ENCODE measurements around the gene SHKBP1. TPM values are rescaled to one million over a fixed set of nuclear protein-coding genes. Genes with fewer than 3 reads are reported as not detected.

SHKBP1 gene
- polyA plus RNA-seq, 1 experiment = 59.0 TPM

GRCh38 chr19:40571005-40571318, 5.7 kb upstream of the SHKBP1 start:
- H3K4me3 ChIP-seq (ENCODE audit: low read depth, low read length) = no peak overlapping the region

DNA sequence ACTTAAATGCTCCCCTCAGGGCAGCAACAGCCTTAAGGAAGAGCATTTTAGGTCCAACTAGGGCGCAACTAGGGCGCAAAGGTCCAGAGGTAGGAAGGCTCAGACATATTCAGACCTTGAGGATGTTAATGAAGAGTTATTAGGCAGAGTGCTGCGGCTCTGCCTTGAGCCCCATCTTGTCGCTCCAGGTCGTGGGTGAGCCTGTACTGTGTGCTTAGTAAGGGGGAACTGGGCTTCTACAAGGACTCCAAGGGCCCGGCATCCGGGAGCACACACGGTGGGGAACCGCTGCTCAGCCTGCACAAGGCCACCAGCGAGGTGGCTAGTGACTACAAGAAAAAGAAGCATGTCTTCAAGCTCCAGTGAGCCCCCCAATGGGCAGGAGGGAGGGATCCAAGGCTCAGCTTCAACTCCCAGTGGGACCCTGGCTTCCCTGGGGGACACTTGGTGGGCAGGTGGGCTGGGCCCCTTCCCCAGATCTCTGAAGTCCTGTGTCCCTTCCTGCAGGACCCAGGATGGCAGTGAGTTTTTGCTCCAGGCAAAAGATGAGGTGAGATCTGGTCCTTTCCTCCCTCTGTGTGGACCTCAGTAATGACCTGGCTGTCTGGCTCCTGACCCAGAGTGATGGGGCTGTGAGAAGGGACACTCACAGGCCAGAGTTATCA, 4.7 kb upstream of the SHKBP1 start:
- no peak for DNase-seq (ENCODE audit: low read depth)
- no peaks in the 10 kb centered on the region for H3K36me3 ChIP-seq (ENCODE audit: control insufficient read depth, insufficient read depth, low read length)
- POLR2A ChIA-PET = no interaction called here
- TF ChIP-seq CTCF (IDR thresholded peaks at IDR 0.05; ENCODE audit: insufficient read depth, low read depth, low read length) = no peak
- H3K27me3 ChIP-seq (ENCODE audit: control insufficient read depth, insufficient read depth, low read length) = 0 out of 2 replicates have a peak, but pooled peaks cover under 1% of the 10 kb centered on the region
- CTCF ChIA-PET = interaction anchor here (1.2 to 2.1 kb wide), 6 partner anchors 12 to 73 kb away, joined by 3 to 6 read pairs (median 6); no protein-coding TSS in a partner anchor
- no peak overlapping the region for H3K4me3 ChIP-seq (ENCODE audit: low read depth, low read length)

More at GRCh38 chr19:40571005-40571318, 5.7 kb upstream of the SHKBP1 start:
- DNase-seq (ENCODE audit: low read depth) = no peak
- H3K36me3 ChIP-seq (ENCODE audit: control insufficient read depth, insufficient read depth, low read length) = no peaks in the 10 kb centered on the region
- TF ChIP-seq CTCF (IDR thresholded peaks at IDR 0.05; ENCODE audit: insufficient read depth, low read depth, low read length) = no peak
- H3K27me3 ChIP-seq (ENCODE audit: control insufficient read depth, insufficient read depth, low read length) = peaks cover 2% of the 10 kb centered on the region; the same call in 1 of the 2 replicates
- ChIA-PET CTCF (interaction anchor here (0.5 to 2.0 kb wide), 16 partner anchors 12 to 266 kb away, joined by 3 to 16 read pairs (median 4); partner anchors contain the start of gene LTBP4), POLR2A (no interaction called here)

- no peak overlapping the region for H3K4me3 ChIP-seq (ENCODE audit: low read depth, low read length)
- peaks cover 2% of the 10 kb centered on the region for H3K36me3 ChIP-seq (ENCODE audit: control insufficient read depth, insufficient read depth, low read length)
- no peak for DNase-seq (ENCODE audit: low read depth)
- ChIA-PET POLR2A (no interaction called here), CTCF (interaction anchor here (1.2 kb wide), 1 partner anchor 60 kb away, joined by 4 read pairs; no protein-coding TSS in a partner anchor)
- no peaks in the 10 kb centered on the region for H3K27me3 ChIP-seq (ENCODE audit: control insufficient read depth, insufficient read depth, low read length)
- TF ChIP-seq CTCF (IDR thresholded peaks at IDR 0.05; ENCODE audit: insufficient read depth, low read depth, low read length) = no peak
Measured at GRCh38 chr19:40575326-40575725, 1.3 kb upstream of the SHKBP1 start.

DNA sequence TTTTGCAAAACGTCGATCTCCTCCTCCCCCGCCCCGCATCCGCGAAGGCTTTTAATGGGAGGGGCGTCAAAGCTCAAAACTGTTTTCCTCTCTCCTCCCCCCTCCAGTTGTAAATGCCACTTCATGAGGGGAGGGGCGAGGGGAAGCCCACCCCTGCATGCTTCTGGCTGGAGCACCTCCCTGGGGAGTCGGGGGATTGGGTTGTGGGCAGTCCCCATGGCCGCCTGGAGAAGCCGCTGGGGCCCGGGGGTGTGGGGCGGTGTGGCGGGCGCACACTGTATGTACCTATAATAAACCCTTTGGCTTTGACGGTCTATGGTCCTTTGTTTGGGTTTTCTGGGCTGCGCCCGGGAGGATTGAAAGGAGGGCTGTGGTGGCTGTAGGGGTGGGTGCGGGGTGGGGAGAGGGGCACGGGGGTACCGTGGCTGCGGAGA, 505 bp upstream of the SHKBP1 start:
- ChIA-PET POLR2A (no interaction called here), CTCF (interaction anchor here (1.2 kb wide), 1 partner anchor 59 kb away, joined by 4 read pairs; no protein-coding TSS in a partner anchor)
- TF ChIP-seq CTCF (IDR thresholded peaks at IDR 0.05; ENCODE audit: insufficient read depth, low read depth, low read length) = no peak
- DNase-seq (ENCODE audit: low read depth) = no peak
- peaks cover 6% of the 10 kb centered on the region for H3K36me3 ChIP-seq (ENCODE audit: control insufficient read depth, insufficient read depth, low read length)
- H3K4me3 ChIP-seq (ENCODE audit: low read depth, low read length) = peak overlapping the region; percentile 94
- no peaks in the 10 kb centered on the region for H3K27me3 ChIP-seq (ENCODE audit: control insufficient read depth, insufficient read depth, low read length)

DNA sequence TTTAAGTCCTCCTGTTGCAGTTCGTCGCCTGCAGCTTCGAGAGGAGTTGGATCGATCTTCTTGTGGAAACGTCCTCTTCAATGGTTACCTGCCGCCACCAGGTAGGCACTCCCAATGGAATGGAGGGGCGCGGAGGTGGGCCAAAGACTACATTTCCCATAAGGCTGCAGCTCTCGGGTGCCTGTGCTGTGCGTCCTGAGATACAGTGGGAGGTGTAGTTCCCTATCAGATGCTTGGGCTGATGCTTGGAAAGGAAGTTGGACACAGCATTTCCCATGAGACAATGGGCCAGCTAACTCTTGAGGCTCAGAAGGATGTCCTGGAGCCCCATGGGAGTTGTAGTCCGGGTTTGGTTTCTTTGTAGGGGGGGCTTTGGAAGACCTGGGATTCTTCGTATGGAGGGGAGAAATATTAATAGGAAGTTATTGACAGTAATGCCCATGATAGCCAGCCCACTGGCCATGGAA, 1.8 kb downstream of the SHKBP1 start:
- POLR2A ChIA-PET = no interaction called here
- CTCF ChIA-PET = interaction anchor here (1.5 kb wide), 1 partner anchor 56 kb away, joined by 4 read pairs; no protein-coding TSS in a partner anchor
- no peak for TF ChIP-seq CTCF (IDR thresholded peaks at IDR 0.05; ENCODE audit: insufficient read depth, low read depth, low read length)

More for the DNA sequence above, 1.8 kb downstream of the SHKBP1 start:
- H3K4me3 ChIP-seq (ENCODE audit: low read depth, low read length) = no peak overlapping the region
- H3K27me3 ChIP-seq (ENCODE audit: control insufficient read depth, insufficient read depth, low read length) = no peaks in the 10 kb centered on the region
- no peak for DNase-seq (ENCODE audit: low read depth)
- H3K36me3 ChIP-seq (ENCODE audit: control insufficient read depth, insufficient read depth, low read length) = peaks cover 7% of the 10 kb centered on the region
